GM13977 (cell line): ENCODE data around the gene KCTD5.

Source experiments
- DNase-seq: peaks from one replicate; pipeline ENCODE4 v3.0.0; 2012; ENCODE audit warnings: low spot score
- CTCF ChIP-seq: IDR thresholded peaks from 2 replicates; pipeline ENCODE4 v1.5.1; 2012; ENCODE audit warnings: mild to moderate bottlenecking, control low read depth; ENCODE audit not compliant: insufficient read depth; ENCODE audit errors: extremely low read depth, missing control alignments
- in situ Hi-C: fragments of 300-500 bp; cut with MboI; formaldehyde crosslinking; loops from one replicate; pipeline ENCODE4 v1.12.0; 2022; ENCODE audit warnings: low sequenced_read_pairs, low pct_unique_long_range_greater_than_20kb, mixed read lengths, inconsistent platforms; ENCODE audit not compliant: unreplicated experiment

Gene KCTD5

GRCh38 chr16:2712063-2712441, 29.7 kb downstream of the KCTD5 start:
- in situ Hi-C loops = no loop called here
- no peak for DNase-seq
- no peak for TF ChIP-seq CTCF

GRCh38 chr16:2712546-2712945, 30.2 kb downstream of the KCTD5 start:
- DNase-seq = no peak
- TF ChIP-seq CTCF = no peak
- in situ Hi-C loops = no loop called here

GRCh38 chr16:2713523-2713922, 31.2 kb downstream of the KCTD5 start:
- DNase-seq = no peak
- TF ChIP-seq CTCF = no peak

GRCh38 chr16:2713985-2714774, 31.9 kb downstream of the KCTD5 start:
- no peak for TF ChIP-seq CTCF
- DNase-seq = no peak
- in situ Hi-C loops = no loop called here

More at GRCh38 chr16:2713523-2713922, 31.2 kb downstream of the KCTD5 start:
- in situ Hi-C loops = no loop called here

GRCh38 chr16:2715064-2715463, 32.7 kb downstream of the KCTD5 start:
- DNase-seq = no peak
- TF ChIP-seq CTCF = no peak
- in situ Hi-C loops = no loop called here

- in situ Hi-C loops = no loop called here
- TF ChIP-seq CTCF = no peak
- peak; percentile 86 for DNase-seq
These were observed 33.2 kb downstream of the KCTD5 start for GRCh38 chr16:2715519-2715918.
